ENCODE data around the gene ALAD.

ALAD gene

DNA sequence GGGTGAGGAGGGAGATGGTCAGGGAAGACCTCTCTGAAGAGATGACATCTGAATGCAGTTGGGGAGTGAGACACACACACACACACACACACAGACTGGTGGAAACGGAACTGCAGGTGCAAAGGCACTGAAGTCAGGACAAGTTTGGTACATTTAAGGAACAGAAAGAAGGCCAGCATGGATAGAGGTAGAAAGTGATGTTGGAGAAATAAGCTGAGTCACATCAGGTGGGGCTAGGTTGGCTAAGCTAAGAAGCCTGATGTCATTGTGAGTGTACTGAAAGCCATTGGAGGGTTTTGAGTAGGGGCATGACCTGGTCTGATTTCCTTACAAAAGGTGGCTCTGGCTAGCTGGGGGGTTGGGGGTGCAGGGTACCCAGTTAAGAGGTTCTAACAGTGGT lies 48.7 kb downstream of the ALAD start:
- H4K20me1 ChIP-seq (ENCODE audit: low read depth, low read length): no peaks in the 10 kb centered on the region
- H3K4me3 ChIP-seq (ENCODE audit: insufficient read depth, low read length, poor library complexity, severe bottlenecking): no peak overlapping the region
- H3F3A ChIP-seq (ENCODE audit: insufficient read depth): no peaks in the 10 kb centered on the region
- no peaks in the 10 kb centered on the region for H3K27me3 ChIP-seq (ENCODE audit: low read length)
- no peak overlapping the region for H3K9ac ChIP-seq (ENCODE audit: low read length)
- no peak overlapping the region for H2AFZ ChIP-seq (ENCODE audit: low read depth, low read length, severe bottlenecking)
- TF ChIP-seq EZH2phosphoT487 (conservative IDR thresholded peaks at IDR 0.05; ENCODE audit: low read length): no peak
- H3K79me2 ChIP-seq (ENCODE audit: insufficient read depth, low read length): no peaks in the 10 kb centered on the region
- H3K4me2 ChIP-seq (ENCODE audit: low read depth, low read length, poor library complexity, severe bottlenecking): no peak overlapping the region
- H3K27ac ChIP-seq (ENCODE audit: low read depth, low read length): no peak overlapping the region
- H3K9me2 ChIP-seq (replicated peaks; ENCODE audit: insufficient read depth, low read length): no peaks in the 10 kb centered on the region
- no peaks in the 10 kb centered on the region for H3K36me3 ChIP-seq (ENCODE audit: low read length)
- no peaks in the 10 kb centered on the region for H3K9me3 ChIP-seq (ENCODE audit: insufficient read depth, low read length)

- Histone ChIP-seq H3K4me2 (ENCODE audit: low read depth, low read length, poor library complexity, severe bottlenecking) (no peak overlapping the region), H2AFZ (ENCODE audit: low read depth, low read length, severe bottlenecking) (no peak overlapping the region), H3K27me3 (ENCODE audit: low read length) (no peaks in the 10 kb centered on the region), H4K20me1 (ENCODE audit: low read depth, low read length) (no peaks in the 10 kb centered on the region), H3K9me2 (replicated peaks; ENCODE audit: insufficient read depth, low read length) (no peaks in the 10 kb centered on the region), H3K4me3 (ENCODE audit: insufficient read depth, low read length, poor library complexity, severe bottlenecking) (no peak overlapping the region), H3K9ac (ENCODE audit: low read length) (no peak overlapping the region), H3K36me3 (ENCODE audit: low read length) (no peaks in the 10 kb centered on the region), H3K9me3 (ENCODE audit: insufficient read depth, low read length) (no peaks in the 10 kb centered on the region), H3K79me2 (ENCODE audit: insufficient read depth, low read length) (no peaks in the 10 kb centered on the region), H3F3A (ENCODE audit: insufficient read depth) (no peaks in the 10 kb centered on the region), H3K27ac (ENCODE audit: low read depth, low read length) (no peak overlapping the region)
- TF ChIP-seq EZH2phosphoT487 (conservative IDR thresholded peaks at IDR 0.05; ENCODE audit: low read length) (no peak), CTCF (IDR thresholded peaks at IDR 0.05; ENCODE audit: insufficient read depth, low read length, poor library complexity, severe bottlenecking) (no peak)
Measured at GRCh38 chr9:113352006-113352405, 49.1 kb downstream of the ALAD start.

DNA sequence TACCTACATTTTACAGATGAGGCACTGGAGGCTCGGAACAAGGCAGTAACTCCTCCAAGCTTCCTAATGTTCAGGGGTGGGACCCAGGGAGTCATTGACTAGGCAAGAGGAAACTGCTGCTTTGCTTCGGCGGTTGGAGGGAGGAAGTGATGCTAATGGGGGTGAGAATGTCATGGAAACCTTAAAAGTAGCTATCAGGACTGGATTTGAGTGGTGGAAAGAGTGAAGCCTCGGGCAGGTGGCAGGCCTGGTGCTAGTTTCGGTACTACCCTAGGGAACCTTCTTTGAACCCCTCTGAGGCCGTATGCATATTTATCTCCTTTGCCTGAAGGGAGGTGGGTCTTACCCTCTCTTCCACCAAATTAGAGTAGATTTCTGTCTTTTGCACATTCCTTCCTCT lies 50.1 kb downstream of the ALAD start:
- no peaks in the 10 kb centered on the region for H3F3A ChIP-seq (ENCODE audit: insufficient read depth)
- H3K4me2 ChIP-seq (ENCODE audit: low read depth, low read length, poor library complexity, severe bottlenecking): no peak overlapping the region
- no peak overlapping the region for H2AFZ ChIP-seq (ENCODE audit: low read depth, low read length, severe bottlenecking)
- no peaks in the 10 kb centered on the region for H3K9me2 ChIP-seq (replicated peaks; ENCODE audit: insufficient read depth, low read length)
- H3K9me3 ChIP-seq (ENCODE audit: insufficient read depth, low read length): no peaks in the 10 kb centered on the region
- H3K9ac ChIP-seq (ENCODE audit: low read length): no peak overlapping the region
- H3K36me3 ChIP-seq (ENCODE audit: low read length): no peaks in the 10 kb centered on the region
- TF ChIP-seq EZH2phosphoT487 (conservative IDR thresholded peaks at IDR 0.05; ENCODE audit: low read length) (no peak), CTCF (IDR thresholded peaks at IDR 0.05; ENCODE audit: insufficient read depth, low read length, poor library complexity, severe bottlenecking) (no peak)
- H3K79me2 ChIP-seq (ENCODE audit: insufficient read depth, low read length): no peaks in the 10 kb centered on the region
- no peak overlapping the region for H3K4me3 ChIP-seq (ENCODE audit: insufficient read depth, low read length, poor library complexity, severe bottlenecking)
- H4K20me1 ChIP-seq (ENCODE audit: low read depth, low read length): no peaks in the 10 kb centered on the region
- H3K27ac ChIP-seq (ENCODE audit: low read depth, low read length): no peak overlapping the region
- H3K27me3 ChIP-seq (ENCODE audit: low read length): no peaks in the 10 kb centered on the region

GRCh38 chr9:113350107-113350661 lies 50.9 kb downstream of the ALAD start:
- H3K36me3 ChIP-seq (ENCODE audit: low read length): no peaks in the 10 kb centered on the region
- peak overlapping the region; percentile 44 for H3K4me2 ChIP-seq (ENCODE audit: low read depth, low read length, poor library complexity, severe bottlenecking)
- H3K79me2 ChIP-seq (ENCODE audit: insufficient read depth, low read length): no peaks in the 10 kb centered on the region
- H3K9ac ChIP-seq (ENCODE audit: low read length): no peak overlapping the region; the same call in 1 of the 2 replicates
- no peaks in the 10 kb centered on the region for H3K27me3 ChIP-seq (ENCODE audit: low read length)
- no peaks in the 10 kb centered on the region for H4K20me1 ChIP-seq (ENCODE audit: low read depth, low read length)
- peak overlapping the region; percentile 43 for H3K4me3 ChIP-seq (ENCODE audit: insufficient read depth, low read length, poor library complexity, severe bottlenecking)
- H3K27ac ChIP-seq (ENCODE audit: low read depth, low read length): no peak overlapping the region
- H3K9me2 ChIP-seq (replicated peaks; ENCODE audit: insufficient read depth, low read length): no peaks in the 10 kb centered on the region
- peak overlapping the region; percentile 9 for H2AFZ ChIP-seq (ENCODE audit: low read depth, low read length, severe bottlenecking)
- no peaks in the 10 kb centered on the region for H3K9me3 ChIP-seq (ENCODE audit: insufficient read depth, low read length)
- TF ChIP-seq EZH2phosphoT487 (conservative IDR thresholded peaks at IDR 0.05; ENCODE audit: low read length): no peak
- no peak for TF ChIP-seq CTCF (IDR thresholded peaks at IDR 0.05; ENCODE audit: insufficient read depth, low read length, poor library complexity, severe bottlenecking)
- H3F3A ChIP-seq (ENCODE audit: insufficient read depth): no peaks in the 10 kb centered on the region

All from SU-DHL-6 (cell line).